Stimulated activated CD4-positive, alpha-beta T cell treated with anti-CD3 and anti-CD28 coated beads, TNF-alpha, amount 100 ng/mL, for 24 hours (primary cell): ENCODE data around the gene EP400.
"Not testable (repeated sequence)": the region's sequence is repeated elsewhere in the genome, so short reads cannot be mapped to it uniquely, and the experiment has no call there.

Experiments
- DNase-seq, 3 experiments: peaks; one replicate each; pipeline ENCODE4 v3.0.0-alpha.2; 2020; ENCODE audit warnings: low read depth in 3 of 3

EP400 gene

DNA sequence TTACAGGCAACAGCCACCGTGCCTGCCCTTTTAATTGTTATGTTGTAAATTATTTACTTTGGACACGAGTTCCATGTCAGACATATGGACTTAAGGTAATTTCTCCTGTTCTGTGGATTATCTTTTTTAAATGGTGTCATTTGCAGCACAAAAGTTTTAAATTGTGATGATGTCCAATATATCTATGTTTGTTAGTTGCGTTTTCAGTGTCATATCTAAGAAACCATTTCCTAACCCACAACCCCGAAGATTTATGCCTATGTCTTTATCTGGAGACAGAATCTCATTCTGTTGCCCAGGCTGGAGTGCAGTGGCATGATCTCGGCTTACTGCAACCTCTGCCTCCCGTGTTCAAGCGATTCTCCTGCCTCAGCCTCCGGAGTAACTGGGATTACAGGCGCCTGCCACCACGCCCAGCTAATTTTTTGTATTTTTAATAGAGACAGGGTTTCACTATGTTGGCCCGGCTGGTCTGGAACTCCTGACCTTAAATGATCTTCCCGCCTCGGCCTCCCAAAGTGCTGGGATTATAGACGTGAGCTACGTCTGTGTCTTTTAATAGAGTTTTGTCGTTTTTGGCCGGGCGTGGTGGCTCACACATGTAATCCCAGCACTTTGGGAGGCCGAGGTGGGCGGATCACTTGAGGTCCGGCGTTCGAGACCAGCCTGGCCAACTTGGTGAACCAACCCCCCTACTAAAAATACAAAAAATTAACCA lies 870 bp upstream of the EP400 start:
- DNase-seq = not testable (repeated sequence)

DNA sequence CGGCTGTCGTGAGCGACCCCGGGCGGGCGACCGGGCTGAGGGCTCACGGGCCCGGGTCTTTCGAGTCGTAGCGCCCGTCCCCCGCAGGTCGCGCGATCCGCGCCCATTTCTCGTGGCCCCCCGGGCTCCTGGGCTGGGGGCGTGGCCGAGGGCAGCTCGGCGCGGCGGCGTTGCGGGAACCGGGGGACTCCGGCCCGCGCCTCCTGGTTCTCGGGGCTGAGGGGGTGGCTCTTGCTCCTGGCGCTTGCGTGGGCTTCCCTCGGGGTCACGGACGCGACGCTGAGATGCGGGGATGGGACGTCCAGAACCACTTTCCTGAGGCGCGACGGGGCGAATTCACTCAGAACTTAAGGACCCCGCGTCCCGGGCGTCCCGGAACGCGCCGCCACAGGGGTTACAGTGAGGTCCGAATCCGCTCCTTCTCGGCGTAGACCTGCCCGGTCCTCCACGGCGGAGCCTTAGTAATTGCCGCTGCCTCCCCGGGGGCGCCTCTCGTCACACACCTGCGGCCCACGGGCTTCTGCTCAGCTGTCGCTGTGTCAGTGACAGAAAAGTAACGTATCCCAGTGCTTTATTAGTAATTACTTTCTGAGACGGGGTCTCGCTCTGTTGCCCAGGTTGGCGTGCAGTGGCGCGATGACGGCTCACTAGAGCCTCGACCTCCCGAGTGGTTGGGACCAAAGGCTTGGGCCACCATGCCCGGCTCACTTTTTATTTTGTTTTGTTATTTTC lies 606 bp downstream of the EP400 start:
- DNase-seq = peak in 1 of 3 experiments; percentile 22

DNA sequence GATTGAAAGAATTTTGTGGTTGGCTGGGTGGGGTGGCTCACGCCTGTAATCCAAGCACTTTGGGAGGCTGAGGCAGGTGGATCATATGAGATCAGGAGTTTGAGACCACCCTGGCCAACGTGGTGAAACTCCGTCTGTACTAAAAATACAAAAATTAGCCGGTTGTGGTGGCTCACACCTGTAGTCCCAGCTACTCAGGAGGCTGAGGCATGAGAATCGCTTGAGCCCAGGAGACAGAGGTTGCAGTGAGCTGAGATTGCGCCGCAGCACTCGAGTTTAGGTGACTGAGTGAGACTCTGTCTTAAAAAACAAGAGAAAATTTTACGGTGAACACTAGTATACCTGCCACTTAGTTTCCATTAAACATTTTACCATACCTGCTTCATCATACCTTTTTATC lies 4.1 kb downstream of the EP400 start:
- DNase-seq = not testable (repeated sequence)

DNA sequence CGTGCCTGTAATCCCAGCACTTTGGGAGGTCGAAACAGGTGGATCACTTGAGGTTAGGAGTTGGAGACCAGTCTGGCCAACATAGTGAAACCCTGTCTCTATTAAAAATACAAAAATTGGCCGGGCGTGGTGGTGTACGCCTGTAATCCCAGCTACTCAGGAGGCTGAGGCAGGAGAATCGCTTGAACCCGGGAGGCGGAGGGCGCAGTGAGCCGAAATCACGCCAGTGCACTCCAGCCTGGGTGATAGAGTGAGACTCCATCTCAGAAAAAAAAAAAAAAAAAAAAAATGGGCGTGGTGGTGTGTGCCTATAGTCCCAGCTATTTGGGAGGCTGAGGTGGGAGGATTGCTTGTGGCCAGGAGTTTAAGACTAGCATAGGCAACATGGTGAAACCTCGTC lies 4.7 kb downstream of the EP400 start:
- DNase-seq = not testable (repeated sequence)

DNA sequence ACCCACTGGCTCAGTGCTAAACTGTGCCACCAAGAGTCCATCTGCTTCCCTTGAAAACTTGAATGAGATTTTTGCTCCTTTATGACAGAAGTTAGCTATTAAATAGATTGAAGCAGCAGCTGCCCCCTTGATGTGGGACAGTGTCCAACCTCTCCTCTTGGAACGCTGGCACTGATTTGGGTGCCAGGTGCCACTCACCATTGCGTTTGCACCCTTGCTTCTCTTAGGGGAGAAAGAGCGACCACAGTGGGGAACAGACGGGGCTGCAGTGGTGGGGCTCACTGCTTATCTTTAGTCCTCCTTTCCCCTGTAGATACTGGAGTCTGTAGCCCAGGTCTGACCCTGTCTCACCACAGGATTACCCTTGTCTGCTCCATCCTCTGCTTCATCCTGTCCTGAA lies 9.4 kb downstream of the EP400 start:
- no peak for DNase-seq

DNA sequence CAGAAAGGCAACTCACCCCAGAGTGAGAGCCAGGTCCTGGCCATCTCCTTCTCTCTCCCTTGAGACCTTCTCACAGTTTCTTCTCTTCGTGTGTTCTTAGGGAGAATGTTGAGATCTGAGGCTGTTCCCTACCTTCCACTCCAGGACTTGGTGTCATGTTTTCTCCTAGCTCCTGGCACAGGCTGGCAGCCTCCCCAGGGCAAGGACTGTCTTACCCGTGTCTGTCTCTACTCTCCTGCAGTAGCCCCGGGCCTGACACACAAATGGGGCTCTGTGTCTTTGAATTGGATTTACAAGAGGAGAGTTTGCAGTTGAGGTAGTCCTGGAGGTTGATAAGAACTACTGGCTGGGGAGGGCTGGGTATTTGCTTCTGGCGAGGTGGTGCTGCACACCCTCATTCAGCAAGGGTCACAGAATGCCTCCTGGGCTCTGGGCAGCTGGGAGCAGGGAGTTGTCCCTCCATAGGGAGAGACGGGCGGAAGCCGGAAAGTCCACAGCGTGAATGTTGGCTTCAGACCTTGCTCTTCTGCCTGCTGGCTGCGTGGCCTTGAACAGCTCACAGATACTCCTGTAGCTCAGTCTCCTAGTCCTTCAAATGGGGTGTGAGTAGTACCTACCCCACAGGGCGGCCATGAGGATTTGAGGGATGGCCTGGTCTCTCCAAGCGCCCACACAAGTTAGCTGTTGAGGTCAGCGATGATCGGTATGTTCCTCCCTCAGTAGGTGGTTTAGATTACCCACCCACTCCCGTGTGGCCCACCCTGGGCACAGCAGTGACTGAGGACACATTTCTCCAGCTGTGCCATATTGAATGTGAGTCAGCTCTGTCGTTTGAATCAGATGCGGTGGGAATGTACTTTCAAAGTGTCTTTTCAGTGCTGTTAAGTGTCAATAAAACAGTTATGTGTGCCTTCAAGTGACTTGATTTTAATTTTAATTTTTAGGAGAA lies 10.2 kb downstream of the EP400 start:
- DNase-seq = no peak

DNA sequence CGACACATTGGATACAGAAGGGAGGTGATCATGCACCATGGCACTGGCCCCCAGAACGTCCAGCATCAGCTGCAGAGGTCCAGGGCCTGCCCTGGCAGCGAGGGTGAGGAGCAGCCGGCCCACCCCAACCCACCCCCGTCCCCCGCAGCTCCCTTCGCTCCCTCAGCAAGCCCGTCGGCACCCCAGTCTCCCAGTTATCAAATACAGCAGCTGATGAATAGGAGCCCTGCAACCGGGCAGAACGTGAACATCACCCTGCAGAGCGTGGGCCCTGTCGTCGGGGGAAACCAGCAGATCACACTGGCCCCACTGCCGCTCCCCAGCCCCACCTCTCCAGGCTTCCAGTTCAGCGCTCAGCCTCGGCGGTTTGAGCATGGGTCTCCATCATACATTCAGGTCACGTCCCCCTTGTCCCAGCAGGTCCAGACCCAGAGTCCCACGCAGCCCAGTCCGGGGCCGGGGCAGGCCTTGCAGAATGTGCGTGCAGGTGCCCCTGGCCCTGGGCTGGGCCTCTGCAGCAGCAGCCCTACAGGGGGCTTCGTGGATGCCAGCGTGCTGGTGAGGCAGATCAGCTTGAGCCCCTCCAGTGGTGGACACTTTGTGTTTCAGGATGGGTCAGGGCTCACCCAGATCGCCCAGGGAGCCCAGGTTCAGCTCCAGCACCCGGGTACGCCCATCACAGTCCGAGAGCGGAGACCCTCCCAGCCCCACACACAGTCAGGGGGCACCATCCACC lies 11.0 kb downstream of the EP400 start:
- DNase-seq = not testable (repeated sequence)

DNA sequence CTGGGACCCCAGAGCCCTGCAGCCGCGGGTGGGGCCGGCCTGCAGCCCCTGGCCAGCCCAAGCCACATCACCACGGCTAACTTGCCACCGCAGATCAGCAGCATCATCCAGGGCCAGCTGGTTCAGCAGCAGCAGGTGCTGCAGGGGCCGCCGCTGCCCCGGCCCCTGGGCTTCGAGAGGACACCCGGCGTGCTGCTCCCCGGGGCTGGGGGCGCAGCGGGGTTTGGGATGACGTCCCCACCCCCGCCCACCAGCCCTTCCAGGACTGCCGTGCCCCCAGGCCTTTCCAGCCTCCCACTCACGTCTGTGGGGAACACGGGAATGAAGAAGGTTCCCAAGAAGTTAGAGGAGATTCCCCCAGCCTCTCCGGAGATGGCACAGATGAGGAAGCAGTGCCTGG lies 11.6 kb downstream of the EP400 start:
- not testable (repeated sequence) for DNase-seq

DNA sequence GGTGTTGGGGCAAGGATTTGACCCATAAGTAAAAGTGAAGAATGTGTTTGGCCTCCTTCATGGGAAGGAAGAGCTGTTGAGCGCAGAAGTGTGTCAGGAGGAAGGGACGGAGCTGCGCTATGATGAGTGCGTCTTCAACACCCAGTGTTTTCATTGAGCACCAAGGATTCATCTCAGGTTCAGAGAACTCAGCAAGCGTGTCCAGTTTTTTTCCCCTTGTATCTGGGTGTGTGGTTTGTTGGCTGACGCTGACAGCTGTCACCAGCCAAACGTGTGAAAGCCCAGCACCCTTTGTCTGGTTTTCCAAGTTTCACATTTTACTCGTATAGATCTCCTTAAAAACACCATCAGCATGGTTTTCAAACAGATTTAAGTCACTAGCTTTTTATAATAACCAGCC lies 12.3 kb downstream of the EP400 start:
- DNase-seq = no peak

DNA sequence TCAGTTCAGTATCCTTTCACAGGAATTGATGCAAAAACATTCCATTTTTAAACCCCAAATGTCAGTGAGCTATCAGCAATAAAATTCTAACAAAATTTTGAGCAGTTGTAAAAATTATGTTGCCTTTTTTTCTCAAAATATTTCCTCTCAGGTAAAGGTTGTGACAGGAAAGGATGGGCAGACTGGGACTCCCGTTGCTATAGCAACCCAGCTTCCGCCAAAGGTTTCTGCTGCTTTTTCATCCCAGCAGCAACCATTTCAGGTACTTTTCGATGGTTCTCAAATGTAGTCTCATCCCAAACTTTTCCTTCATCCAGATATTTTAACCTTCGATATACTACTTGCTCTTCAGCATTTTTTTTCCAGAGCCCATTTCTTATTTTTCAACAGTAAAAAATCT lies 13.6 kb downstream of the EP400 start:
- no peak for DNase-seq

DNA sequence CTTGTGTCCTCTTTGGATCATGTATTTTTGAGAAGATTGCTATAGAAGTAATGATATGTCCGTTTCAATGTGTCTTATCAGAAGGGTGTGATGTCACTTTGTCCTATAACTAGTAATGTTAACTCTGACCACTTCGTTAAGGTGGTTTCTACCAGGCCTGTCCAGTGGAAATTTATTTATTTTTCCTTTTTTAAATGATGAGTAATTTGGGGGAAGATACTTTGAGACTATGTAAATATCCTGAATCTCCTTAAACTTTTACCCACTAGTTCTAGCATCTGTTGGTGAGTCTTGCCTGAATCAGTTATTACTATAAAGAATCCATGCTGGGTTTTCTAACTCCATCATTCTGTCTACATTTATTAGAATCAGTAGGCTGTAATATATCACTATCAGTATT lies 15.3 kb downstream of the EP400 start:
- DNase-seq = no peak

DNA sequence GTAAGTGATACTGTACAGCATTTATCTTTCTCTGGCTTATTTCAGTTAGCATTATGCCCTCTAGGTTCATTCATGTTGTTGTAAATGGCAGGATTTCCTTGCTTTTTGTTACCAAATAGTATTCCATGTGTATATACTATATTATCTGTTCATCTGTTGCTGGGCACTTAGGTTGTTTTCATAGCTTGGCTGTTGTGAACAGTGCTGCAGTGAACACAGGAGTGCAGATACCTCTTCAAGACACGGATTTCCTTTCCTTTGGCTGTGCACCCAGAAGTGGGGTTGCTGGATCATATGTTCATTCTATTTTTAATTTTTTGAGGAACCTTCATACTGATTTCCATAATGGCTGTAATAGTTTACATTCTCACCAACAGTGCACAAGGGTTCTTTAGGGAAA lies 21.5 kb downstream of the EP400 start:
- DNase-seq = no peak

DNA sequence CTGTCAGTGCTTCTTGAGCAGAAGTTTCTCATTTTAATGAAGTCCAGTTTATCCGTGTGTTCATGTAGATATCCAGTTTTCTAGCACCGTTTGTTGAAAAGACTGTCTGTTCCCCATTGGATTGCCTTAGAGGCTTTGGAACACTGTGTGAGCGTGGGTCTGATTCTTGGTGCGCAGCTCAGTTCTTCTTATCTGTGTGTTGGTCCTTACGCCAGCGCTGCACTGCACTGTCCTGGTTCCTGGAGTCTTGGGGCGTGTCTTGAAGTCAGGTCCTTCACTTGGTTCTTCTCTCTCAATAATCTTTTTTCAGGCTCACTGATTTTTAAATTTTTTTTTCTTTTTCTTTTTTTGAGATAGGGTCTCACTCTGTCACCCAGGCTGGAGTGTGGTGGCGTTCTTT lies 25.5 kb downstream of the EP400 start:
- no peak for DNase-seq

DNA sequence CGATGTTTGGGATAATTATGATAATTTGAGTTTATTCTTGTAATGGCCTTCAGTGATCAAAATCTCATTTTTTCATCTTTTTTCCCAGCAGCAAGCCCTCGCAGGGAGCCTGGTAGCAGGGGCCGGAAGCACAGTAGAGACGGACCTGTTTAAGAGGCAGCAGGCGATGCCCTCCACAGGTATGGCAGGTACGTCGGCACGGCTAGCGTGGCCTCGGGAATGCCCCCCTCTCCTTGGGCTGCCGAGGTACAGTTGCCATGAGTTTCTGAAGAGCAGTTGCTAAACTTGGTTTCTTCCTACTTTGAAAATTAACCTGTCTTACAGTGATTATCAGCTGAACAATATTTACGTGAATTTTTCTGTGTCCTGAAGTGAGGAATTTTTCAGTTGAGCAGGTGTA lies 29.9 kb downstream of the EP400 start:
- no peak for DNase-seq

DNA sequence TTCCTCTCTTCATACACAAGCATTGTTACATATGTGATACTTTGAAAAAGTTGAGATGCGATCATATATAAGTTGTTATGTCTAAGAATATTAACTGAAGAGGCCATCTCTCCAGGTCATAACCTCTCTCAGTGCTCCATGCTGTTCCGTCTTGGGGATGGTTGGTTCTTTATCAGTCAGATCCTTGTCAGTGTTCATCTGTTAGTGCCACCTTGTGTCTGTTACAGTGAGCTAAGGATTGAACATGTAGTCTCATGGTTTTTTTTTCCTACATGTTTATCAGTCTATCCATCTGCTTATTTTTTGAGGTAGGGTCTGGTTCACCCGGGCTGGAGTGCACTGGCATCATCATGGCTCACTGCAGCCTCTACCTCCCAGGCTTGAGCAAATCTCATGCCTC lies 30.5 kb downstream of the EP400 start:
- no peak for DNase-seq

DNA sequence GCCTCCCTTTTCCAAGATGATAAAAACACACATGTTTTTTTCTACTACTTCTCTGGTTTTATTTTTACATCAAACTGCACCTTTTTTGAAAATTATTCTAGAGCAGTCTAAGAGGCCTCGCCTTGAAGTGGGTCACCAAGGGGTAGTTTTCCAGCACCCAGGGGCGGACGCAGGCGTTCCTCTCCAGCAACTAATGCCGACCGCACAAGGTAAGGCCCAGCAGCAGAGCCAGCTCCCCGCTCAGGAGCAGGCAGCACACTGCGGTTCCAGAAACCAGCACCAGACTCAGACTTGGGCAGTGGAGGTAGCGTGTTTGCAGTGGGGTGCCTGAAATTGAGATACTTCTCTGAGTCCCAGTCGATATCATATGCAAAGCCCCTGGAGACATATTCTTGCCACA lies 31.6 kb downstream of the EP400 start:
- DNase-seq = no peak

DNA sequence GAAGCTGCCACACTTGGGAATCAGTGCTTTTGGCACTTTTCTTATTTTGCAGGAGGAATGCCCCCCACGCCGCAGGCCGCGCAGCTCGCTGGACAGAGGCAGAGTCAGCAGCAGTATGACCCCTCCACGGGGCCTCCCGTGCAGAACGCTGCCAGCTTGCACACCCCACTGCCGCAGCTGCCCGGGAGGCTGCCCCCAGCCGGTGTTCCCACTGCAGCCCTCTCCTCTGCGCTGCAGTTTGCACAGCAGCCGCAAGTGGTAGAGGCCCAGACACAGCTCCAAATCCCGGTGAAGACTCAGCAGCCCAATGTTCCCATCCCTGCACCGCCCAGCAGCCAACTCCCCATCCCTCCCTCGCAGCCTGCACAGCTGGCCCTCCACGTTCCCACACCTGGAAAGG lies 32.3 kb downstream of the EP400 start:
- no peak for DNase-seq

DNA sequence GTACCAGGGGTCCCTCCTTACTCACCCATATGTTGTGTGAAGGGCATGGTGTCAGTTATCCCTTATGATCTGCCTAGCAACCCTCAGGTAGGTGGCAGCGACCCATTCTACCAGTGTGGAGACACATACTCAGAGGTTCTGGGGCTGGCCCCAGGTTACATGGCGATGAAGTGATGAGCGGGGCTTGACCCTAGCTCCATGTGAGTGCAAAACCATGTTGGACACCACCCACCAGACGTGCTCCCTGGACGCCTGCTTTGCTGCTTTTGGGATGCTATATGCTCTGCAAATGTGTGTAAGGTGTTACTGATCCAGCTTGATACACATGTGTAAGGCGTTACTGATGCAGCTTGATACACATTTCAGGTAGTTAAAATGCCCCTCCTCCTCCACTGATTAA lies 33.3 kb downstream of the EP400 start:
- no peak for DNase-seq

DNA sequence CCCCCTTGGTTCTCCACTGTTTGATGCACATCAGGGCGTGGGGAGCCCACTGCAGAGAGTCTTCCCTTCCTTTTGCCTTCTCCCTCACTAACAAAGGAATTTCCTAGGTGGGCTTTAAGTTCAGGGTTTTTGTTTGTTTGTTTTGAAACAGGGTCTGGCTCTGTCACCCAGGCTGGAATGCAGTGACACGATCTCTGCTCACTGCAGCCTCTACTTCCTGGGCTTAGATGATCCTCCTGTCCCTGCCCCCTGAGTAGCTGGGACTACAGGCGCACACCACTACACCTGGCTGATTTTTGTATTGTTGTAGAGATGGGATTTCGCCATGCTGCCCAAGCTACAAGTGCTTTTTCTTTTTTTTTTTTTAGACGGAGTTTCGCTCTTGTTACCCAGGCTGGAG lies 33.8 kb downstream of the EP400 start:
- no peak for DNase-seq

DNA sequence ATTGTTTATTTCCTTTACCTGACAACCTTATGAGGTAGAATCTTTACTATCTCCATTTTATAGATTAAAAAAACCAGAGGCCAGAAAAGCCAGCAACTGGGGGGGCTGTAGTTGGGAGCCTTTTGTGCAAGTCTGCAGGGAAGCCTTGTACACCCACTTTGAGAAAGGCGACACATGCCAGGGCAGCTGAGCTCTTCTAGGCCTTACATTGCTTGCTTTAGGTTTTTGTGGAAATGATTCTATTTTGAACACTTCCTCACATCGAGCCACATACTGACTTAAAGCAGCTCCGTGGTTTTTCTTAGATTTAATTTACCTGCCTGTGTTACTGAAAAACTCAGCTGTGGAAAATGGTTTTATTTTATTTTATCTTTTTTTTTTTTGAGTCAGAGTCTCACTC lies 34.6 kb downstream of the EP400 start:
- no peak for DNase-seq

DNA sequence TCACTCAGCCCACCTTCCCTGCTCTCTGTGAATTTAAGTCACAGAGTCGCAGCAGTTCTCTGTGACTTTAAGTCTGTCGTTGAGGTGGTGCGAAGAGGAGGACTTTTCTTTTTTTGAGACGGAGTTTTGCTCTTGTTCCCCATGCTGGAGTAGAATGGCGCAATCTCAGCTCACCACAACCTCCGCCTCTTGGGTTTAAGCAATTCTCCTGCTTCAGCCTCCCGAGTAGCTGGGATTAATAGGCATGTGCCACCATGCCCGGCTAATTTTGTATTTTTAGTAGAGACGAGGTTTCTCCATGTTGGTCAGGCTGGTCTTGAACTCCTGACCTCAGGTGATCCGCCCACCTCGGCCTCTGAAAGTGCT lies 35.8 kb downstream of the EP400 start:
- not testable (repeated sequence) for DNase-seq

DNA sequence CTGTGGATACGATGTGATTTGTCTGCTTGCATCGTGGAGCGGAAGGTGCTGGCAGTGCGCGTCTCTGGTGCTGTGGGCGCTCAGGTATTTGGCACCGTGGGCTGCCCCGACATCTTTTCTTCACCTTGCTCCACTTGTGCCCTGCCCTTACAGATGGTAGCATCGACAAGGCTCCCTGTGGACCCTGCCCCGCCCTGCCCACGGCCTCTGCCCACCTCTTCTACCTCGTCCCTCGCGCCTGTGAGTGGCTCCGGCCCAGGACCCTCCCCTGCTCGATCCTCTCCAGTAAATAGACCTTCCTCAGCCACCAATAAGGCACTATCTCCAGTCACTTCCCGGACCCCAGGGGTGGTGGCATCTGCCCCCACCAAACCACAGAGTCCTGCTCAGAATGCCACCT lies 36.6 kb downstream of the EP400 start:
- DNase-seq = no peak
